Activated CD8-positive, alpha-beta memory T cell treated with anti-CD3 and anti-CD28 coated beads for 36 hours (primary cell): ENCODE measurements around the gene RAB17. TPM values are rescaled to one million over a fixed set of nuclear protein-coding genes. Genes with fewer than 3 reads are reported as not detected.

Experiments used
- CTCF ChIA-PET: fragments of 350-600 bp; sonication (Branson Sonifier 250); formaldehyde crosslinking; loops from one replicate; lab custom pipeline; 2021; ENCODE audit warnings: antibody characterized with exemption; lab: Charles Lee
- POLR2A ChIA-PET: fragments of 350-600 bp; sonication (Branson Sonifier 250); formaldehyde crosslinking; loops from one replicate; lab custom pipeline; 2021; ENCODE audit warnings: antibody characterized with exemption; lab: Charles Lee
- total RNA-seq, 2 experiments: library from RNA; stranded (reverse); gene quantifications; one replicate each; pipeline ENCODE4 v1.2.3, GENCODE V29; 2021

The RAB17 gene
- total RNA-seq, 2 experiments from 2014 or later: not detected

DNA sequence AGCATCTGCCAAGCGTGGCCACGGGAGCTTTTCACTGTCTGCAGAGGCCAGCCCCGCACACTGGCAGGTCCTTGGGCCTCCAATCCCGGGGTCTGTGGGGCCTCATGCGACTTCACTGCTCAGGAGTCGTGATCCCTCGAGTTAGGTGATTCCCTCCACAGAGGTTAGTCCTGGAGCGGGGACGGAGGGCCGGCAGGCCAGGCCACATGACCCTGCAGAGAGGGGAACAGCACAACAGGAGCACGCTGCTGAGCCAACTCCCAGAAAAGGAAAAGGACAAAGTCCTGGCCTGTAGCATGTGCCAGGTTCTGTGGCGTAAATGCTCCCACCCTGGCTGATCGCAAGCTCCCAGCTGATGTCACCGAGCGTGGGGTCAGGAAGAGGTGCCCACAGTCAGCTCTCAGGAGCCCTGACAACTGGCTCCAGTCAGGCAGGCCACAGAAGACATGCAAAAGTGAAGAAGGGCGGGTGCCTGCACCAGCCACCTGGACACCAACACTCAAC, 39.4 kb downstream of the RAB17 start:
- ChIA-PET POLR2A (no interaction called here), CTCF (interaction anchor here (1.2 kb wide), 1 partner anchor 21 kb away, joined by 3 read pairs; no protein-coding TSS in a partner anchor)

DNA sequence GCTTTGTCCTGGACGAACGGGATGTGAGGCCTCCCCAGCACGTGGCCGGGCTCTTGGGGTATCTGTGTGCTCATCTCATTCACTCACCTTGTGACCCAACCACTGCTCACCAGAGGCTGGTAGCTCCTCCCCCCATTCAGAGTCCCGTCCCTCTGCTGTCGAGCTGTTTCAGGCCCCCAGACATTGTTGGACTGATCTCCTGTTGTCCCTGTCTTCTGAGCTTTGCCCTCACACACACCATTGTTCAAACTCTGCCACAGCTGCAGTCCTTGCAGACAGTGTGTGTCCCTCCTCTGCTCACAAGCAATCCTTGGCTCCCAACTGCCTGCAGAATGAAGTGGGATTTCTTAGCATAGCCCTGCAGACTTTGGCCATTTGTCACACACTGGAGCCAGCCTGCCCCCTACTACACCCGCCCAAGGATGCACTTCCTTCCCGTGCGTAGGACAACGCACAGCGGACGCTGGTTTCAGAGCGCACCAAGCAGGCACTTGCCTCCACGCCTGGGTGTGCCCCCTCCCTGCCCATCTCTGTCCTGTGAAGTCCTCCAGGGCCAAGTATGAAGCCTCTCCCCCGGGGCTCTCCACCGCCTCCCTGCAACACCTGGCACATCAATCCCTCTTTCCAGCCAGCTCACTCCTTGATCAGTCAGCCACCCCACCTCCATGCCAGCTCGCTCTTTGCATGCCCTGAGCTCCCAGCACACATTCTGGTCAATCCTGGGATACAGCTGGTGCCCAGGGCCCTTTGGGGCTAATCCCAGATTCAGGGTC, 40.7 kb downstream of the RAB17 start:
- POLR2A ChIA-PET: no interaction called here
- CTCF ChIA-PET: no interaction called here

DNA sequence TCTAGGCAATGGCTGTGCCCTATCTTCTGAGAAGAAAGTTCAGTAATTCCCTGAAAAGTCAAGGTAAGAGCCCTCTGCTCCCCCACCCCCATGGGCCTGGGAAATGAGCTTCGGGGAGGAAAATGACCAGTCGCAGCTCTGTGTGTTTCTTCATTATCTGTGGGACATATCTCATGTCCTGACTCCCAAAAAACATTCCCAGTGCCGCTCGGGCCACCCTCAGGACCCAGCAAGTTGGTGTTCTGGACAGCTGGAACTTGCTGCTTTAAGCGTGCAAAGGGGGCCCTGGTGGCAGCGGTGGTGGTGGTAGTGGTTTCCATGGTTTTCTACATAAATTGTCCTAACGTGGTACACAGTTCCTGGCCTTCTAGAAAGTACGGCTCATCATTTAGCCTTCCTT, 41.3 kb downstream of the RAB17 start:
- CTCF ChIA-PET: interaction anchor here (0.9 kb wide), 1 partner anchor 36 kb away, joined by 3 read pairs; no protein-coding TSS in a partner anchor
- POLR2A ChIA-PET: no interaction called here

DNA sequence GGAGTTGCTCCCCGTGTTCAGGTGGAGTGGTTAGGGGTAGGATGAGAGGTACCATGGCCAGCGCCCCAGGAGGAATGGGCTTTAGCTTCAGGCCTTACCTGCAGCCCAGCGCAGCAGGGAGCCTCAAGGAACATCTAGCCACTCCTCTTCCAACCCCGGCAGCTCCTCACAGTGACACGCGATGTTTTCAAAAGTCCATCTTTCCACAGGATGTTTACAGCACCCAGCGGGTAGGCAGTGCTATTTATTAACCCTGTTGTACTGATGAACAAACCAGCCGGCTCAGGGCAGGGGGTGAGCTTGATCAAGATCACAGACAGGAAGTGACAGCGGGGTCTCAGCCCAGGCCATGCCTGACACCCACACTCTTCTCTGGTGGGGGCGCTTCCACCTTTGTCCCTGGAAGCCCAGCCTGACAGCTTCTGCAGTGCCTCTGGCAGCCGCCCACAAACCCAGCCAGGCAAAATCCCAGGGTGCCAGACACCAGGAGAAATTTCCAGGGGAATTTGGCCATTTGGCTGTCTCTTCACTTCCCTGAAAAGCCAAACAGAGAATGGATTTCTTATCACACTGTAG, 42.6 kb downstream of the RAB17 start:
- ChIA-PET POLR2A (no interaction called here), CTCF (no interaction called here)

GRCh38 chr2:237546876-237547395, 43.6 kb downstream of the RAB17 start:
- CTCF ChIA-PET: interaction anchor here (1.2 kb wide), 1 partner anchor 15 kb away, joined by 3 read pairs; no protein-coding TSS in a partner anchor
- POLR2A ChIA-PET: no interaction called here

DNA sequence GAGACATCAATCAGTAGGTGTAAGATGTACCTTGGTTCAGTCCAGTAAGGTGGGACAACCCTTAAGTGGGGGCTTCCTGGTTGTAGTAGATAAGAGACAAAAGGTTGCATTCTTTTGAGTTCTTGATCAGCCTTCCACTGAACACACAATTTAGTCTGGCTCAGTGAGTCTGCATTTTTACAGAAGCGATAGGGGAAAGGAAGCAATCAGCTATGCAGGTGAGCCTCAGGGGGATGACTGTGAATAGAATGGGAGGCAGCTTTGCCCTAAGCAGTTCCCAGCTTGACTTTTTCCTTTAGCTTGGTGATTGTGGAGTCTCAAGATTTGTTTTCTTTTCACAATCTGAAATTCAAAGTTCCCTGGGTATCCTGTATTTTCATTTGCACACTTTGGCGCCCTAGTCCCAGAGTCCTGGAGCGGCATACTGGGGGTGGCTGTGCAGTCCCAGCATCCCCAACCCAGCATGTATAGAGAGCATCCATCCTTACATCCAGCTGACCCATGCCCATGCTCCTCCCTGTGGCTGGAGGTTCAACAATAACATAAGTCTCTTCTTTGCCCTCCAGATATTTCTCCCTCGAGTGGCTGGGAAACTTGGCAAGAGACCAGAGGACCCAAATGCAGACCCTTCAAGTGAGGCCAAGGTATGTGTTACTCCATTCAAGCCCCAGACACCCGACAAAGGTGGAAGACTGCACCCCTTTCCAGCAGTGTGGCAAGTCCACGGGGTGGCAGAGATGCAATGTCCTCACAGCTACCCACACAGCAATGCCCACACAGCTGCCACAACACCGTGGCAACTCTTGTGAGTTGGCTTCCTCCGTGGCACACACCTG, 44.3 kb downstream of the RAB17 start:
- CTCF ChIA-PET: interaction anchor here (1.2 kb wide), 1 partner anchor 14 kb away, joined by 3 read pairs; no protein-coding TSS in a partner anchor
- POLR2A ChIA-PET: no interaction called here

DNA sequence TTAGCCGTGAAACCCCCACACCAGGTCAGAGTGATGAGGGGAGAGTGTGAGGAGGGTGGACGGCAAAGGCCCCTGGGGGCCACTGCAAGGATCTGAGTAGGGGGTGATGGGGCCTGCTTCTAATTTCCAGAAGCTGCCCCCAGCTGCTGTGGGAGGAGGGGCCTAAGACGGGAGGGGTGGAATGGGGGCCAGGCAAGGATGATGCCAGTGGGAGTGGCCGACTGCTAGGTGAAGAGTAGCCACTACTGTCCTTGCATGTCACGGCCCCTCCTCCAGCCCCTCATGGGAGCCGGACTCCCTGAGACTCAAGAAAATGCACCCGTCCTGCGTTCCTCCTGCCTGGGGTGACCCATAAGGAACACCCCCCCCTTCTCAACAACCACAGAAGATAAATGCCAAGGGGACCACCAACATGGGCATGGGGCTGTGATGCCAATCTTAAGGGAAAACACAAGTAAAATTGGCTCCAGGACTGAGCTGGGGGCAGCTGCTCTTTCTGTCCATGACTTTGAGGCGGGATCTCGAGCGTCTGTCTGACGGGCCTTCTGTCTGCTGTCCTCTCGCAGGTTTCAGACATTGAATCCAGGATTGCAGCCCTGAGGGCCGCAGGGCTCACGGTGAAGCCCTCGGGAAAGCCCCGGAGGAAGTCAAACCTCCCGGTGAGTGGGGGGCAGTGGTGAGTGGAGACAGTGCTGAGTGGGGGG, 48.4 kb downstream of the RAB17 start:
- POLR2A ChIA-PET: no interaction called here
- CTCF ChIA-PET: no interaction called here

- CTCF ChIA-PET: no interaction called here
- POLR2A ChIA-PET: no interaction called here
These were observed 49.3 kb downstream of the RAB17 start for GRCh38 chr2:237541243-237541642.

- ChIA-PET POLR2A (no interaction called here), CTCF (no interaction called here)
These were observed 49.7 kb downstream of the RAB17 start for GRCh38 chr2:237540823-237541222.

DNA sequence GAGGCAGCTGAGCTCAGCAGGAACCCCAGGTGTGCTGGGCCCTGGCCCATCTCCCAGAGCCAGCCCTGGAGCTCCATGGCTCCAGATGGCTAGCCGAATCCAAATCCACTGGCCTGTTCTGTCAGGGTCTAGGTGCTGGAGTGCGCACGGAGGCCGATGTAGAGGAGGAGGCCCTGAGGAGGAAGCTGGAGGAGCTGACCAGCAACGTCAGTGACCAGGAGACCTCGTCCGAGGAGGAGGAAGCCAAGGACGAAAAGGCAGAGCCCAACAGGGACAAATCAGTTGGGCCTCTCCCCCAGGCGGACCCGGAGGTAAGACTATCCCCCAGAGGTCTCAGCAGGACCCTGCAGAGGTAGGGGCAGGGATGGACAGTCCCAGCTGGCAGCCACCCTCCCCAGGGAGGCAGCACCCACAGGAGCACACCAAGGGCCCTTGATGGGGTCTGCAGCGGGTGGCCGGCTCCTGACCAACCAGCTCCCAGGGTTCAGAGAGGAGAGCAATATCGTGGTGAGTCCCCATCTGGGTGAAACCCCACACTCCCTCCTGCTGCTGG, 50.2 kb downstream of the RAB17 start:
- ChIA-PET POLR2A (no interaction called here), CTCF (no interaction called here)

- POLR2A ChIA-PET: no interaction called here
These were observed 50.9 kb downstream of the RAB17 start for GRCh38 chr2:237539681-237540080.

GRCh38 chr2:237538901-237539300, 51.6 kb downstream of the RAB17 start:
- ChIA-PET POLR2A (no interaction called here), CTCF (interaction anchor here (1.3 kb wide), 1 partner anchor 26 kb away, joined by 3 read pairs; no protein-coding TSS in a partner anchor)

More at GRCh38 chr2:237539681-237540080, 50.9 kb downstream of the RAB17 start:
- CTCF ChIA-PET: no interaction called here

DNA sequence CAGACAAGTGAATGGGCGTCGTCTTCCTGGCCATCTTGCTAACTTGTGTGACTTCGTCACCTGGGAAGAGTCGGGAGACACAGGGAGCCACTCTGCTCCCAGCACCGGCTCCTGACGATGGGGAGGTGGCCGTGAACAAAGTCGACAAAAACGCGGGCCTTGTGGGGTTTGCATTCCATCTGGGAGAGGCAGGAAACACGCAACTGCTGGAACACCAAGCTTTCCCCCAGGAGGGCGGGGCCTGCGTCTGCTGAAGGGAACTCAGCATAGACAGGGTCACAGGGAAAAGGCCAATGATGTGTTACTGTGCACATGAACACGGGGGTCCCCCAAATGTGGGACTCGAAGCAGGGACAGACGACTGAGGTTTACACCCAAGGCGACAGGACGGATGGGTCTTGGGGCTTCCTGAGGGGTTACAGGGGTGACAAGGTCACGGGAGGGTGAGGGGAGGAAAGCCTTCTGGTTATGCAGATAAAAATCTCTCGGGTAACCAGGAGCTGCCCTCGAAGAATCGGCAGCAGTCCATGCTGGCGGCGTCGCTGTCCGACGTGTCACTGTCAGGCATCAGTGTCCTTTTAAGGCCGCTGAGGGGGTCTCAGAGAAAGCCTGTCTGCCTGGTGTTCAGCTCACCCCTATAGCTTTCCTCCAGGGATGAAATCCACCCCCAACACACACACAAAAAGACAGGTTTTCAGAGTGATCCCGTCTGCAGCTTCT, 52.4 kb downstream of the RAB17 start:
- ChIA-PET CTCF (interaction anchor here (1.3 kb wide), 1 partner anchor 25 kb away, joined by 3 read pairs; no protein-coding TSS in a partner anchor), POLR2A (no interaction called here)

- ChIA-PET POLR2A (no interaction called here), CTCF (interaction anchor here (1.3 kb wide), 1 partner anchor 35 kb away, joined by 4 read pairs; no protein-coding TSS in a partner anchor)
These were observed 53.9 kb downstream of the RAB17 start for GRCh38 chr2:237536617-237537016.

- ChIA-PET CTCF (interaction anchor here (0.7 to 1.3 kb wide), 2 partner anchors 24 to 36 kb away, joined by 4 read pairs; no protein-coding TSS in a partner anchor), POLR2A (no interaction called here)
These were observed 54.5 kb downstream of the RAB17 start for GRCh38 chr2:237536083-237536415.

GRCh38 chr2:237535385-237536082, 55.0 kb downstream of the RAB17 start:
- POLR2A ChIA-PET: no interaction called here

DNA sequence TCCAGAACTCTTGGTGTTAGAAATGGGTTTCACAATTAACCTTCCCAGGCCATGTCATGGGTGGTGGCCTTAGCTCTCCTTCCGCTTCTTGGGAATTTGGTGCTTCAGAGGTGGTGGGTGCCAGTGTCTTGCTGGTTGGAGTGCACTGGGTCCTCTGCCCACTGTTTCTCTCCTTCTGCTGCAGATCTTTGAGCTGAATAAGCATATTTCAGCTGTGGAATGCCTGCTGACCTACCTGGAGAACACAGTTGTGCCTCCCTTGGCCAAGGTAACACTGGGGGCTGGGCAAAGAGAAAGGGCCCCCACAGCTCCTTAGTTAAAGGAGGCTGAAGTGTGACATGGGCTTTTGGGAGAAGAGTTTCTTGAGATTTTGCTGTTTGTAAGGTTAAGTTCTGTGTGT, 56.2 kb downstream of the RAB17 start:
- POLR2A ChIA-PET: no interaction called here

More at GRCh38 chr2:237535385-237536082, 55.0 kb downstream of the RAB17 start:
- CTCF ChIA-PET: interaction anchor here (0.7 to 1.3 kb wide), 2 partner anchors 23 to 36 kb away, joined by 4 read pairs; no protein-coding TSS in a partner anchor

More for the DNA sequence above, 56.2 kb downstream of the RAB17 start:
- CTCF ChIA-PET: no interaction called here
